Esophagus muscularis mucosa (tissue), 4 donors: ENCODE measurements around the gene EMD.

ENCODE experiments used
- EP300 ChIP-seq: sonication (generic); formaldehyde crosslinking; IDR thresholded peaks from one replicate; pipeline ENCODE4 v1.6.1; 2017; ENCODE audit warnings: antibody characterized with exemption
- POLR2A ChIP-seq: fragments of 450-650 bp; IDR thresholded peaks from one replicate; pipeline ENCODE4 v1.6.1; 2017; ENCODE audit warnings: antibody characterized with exemption, moderate library complexity, mild to moderate bottlenecking, low read depth
- TF ChIP-seq, protein P1 (sequence below), 3 experiments: fragments of 200-600 bp in 2 of 3; fragments of 450-650 bp in 1 of 3; sonication (generic) in 2 of 3; IDR thresholded peaks; one replicate each; pipeline ENCODE4 v1.5.1; 2017 to 2019; ENCODE audit warnings: antibody characterized with exemption in 3 of 3, mild to moderate bottlenecking in 2 of 3, moderate library complexity in 1 of 3

GRCh38 chrX:154374313-154375155, 4.6 kb upstream of the EMD start, which contains the start of gene FLNA:
- TF ChIP-seq, protein P1, sequence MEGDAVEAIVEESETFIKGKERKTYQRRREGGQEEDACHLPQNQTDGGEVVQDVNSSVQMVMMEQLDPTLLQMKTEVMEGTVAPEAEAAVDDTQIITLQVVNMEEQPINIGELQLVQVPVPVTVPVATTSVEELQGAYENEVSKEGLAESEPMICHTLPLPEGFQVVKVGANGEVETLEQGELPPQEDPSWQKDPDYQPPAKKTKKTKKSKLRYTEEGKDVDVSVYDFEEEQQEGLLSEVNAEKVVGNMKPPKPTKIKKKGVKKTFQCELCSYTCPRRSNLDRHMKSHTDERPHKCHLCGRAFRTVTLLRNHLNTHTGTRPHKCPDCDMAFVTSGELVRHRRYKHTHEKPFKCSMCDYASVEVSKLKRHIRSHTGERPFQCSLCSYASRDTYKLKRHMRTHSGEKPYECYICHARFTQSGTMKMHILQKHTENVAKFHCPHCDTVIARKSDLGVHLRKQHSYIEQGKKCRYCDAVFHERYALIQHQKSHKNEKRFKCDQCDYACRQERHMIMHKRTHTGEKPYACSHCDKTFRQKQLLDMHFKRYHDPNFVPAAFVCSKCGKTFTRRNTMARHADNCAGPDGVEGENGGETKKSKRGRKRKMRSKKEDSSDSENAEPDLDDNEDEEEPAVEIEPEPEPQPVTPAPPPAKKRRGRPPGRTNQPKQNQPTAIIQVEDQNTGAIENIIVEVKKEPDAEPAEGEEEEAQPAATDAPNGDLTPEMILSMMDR (IDR thresholded peaks at IDR 0.05): peak in 1 of 3 experiments; percentile 15
- TF ChIP-seq EP300: no peak
- TF ChIP-seq POLR2A: peak; percentile 44
